ENCODE measurements around the gene TMEM115.
A peak's percentile ranks its signal among the peaks of the same experiment; 100 is the strongest.

The TMEM115 gene

DNA sequence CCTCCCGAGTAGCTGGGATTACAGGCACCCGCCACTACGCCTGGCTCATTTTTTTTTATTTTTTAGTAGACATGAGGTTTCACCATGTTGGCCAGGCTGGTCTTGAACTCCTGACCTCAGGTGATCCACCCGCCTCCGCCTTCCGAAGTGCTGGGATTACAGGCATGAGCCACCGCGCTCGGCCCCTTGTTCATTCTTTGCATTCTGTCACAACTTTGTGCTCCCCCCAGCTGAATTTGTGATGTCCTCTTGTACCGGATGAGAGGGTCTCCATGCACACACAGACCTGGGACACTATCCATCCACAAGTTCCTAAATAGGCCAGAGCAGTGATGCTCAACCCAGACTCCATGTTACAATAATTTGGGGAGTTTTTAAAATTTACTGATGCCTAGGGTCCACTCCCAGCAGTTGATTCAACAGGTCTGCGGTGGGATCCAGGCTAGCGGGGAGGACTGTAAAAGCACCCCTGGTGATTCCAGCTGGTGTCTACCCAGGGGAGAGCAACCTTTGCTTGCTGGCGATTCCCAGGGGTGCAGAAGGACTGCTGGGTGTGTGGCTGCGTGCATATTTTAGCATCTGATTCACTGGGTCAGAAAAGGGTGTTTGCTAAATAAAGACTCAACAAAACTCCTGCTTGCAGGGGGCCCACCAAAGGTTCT is 19.7 kb downstream of the TMEM115 start:
- Histone ChIP-seq H3K9ac (ENCODE audit: low read length) (no peak overlapping the region), H3K79me2 (ENCODE audit: low read length) (peaks cover 36% of the 10 kb centered on the region), H3K27ac (ENCODE audit: low read length) (no peak overlapping the region), H2AFZ (ENCODE audit: low read depth, low read length) (no peak overlapping the region), H3K36me3 (replicated peaks; ENCODE audit: low read depth, low read length) (peaks cover 12% of the 10 kb centered on the region), H3K4me1 (ENCODE audit: low read length) (peaks cover 18% of the 10 kb centered on the region), H4K20me1 (ENCODE audit: insufficient read depth, low read length) (peaks cover 1% of the 10 kb centered on the region; the same call in 1 of the 2 replicates), H3K27me3 (ENCODE audit: low read depth, low read length) (no peaks in the 10 kb centered on the region), H3K9me3 (ENCODE audit: insufficient read depth, low read length) (no peaks in the 10 kb centered on the region), H3K4me3 (ENCODE audit: low read length) (no peak overlapping the region), H3K4me2 (ENCODE audit: low read length) (no peak overlapping the region)
- TF ChIP-seq, protein P1, sequence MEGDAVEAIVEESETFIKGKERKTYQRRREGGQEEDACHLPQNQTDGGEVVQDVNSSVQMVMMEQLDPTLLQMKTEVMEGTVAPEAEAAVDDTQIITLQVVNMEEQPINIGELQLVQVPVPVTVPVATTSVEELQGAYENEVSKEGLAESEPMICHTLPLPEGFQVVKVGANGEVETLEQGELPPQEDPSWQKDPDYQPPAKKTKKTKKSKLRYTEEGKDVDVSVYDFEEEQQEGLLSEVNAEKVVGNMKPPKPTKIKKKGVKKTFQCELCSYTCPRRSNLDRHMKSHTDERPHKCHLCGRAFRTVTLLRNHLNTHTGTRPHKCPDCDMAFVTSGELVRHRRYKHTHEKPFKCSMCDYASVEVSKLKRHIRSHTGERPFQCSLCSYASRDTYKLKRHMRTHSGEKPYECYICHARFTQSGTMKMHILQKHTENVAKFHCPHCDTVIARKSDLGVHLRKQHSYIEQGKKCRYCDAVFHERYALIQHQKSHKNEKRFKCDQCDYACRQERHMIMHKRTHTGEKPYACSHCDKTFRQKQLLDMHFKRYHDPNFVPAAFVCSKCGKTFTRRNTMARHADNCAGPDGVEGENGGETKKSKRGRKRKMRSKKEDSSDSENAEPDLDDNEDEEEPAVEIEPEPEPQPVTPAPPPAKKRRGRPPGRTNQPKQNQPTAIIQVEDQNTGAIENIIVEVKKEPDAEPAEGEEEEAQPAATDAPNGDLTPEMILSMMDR (IDR thresholded peaks at IDR 0.05; ENCODE audit: low read depth, low read length) = no peak
- TF ChIP-seq EZH2phosphoT487 (IDR thresholded peaks at IDR 0.05; ENCODE audit: low read depth) = no peak

DNA sequence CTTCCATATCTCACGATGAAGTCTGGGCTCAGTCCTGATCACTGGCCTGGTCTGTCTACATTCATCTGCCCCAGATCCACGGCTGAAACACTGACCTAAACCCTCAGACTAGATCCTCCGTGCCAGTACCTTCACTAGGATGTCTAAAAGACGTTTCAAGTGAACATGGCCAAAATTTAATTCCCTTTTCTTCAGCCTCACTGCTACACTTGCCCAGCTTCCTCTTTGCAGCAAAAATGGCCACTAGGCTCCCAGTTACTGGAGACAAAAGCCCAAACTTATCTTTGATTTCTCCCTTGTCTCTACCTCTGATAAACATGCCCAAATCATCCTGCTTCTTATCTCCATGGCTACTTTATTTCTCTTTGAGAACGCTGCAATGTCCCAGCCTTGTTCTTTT is 20.4 kb downstream of the TMEM115 start:
- Histone ChIP-seq H3K27ac (ENCODE audit: low read length) (0 out of 2 replicates have a peak overlapping the region, but pooled peaks have one; percentile 82), H3K27me3 (ENCODE audit: low read depth, low read length) (no peaks in the 10 kb centered on the region), H2AFZ (ENCODE audit: low read depth, low read length) (no peak overlapping the region), H3K36me3 (replicated peaks; ENCODE audit: low read depth, low read length) (peaks cover 19% of the 10 kb centered on the region), H3K79me2 (ENCODE audit: low read length) (peaks cover 43% of the 10 kb centered on the region), H3K4me2 (ENCODE audit: low read length) (peak overlapping the region; percentile 84), H3K4me1 (ENCODE audit: low read length) (peaks cover 19% of the 10 kb centered on the region), H3K4me3 (ENCODE audit: low read length) (peak overlapping the region; percentile 84), H3K9me3 (ENCODE audit: insufficient read depth, low read length) (no peaks in the 10 kb centered on the region), H3K9ac (ENCODE audit: low read length) (peak overlapping the region; percentile 92), H4K20me1 (ENCODE audit: insufficient read depth, low read length) (peaks cover 8% of the 10 kb centered on the region)
- TF ChIP-seq, protein P1 (IDR thresholded peaks at IDR 0.05; ENCODE audit: low read depth, low read length) = no peak
- TF ChIP-seq EZH2phosphoT487 (IDR thresholded peaks at IDR 0.05; ENCODE audit: low read depth) = no peak

GRCh38 chr3:50337175-50337861 is 22.0 kb downstream of the TMEM115 start:
- peaks cover 59% of the 10 kb centered on the region for H3K79me2 ChIP-seq (ENCODE audit: low read length)
- H2AFZ ChIP-seq (ENCODE audit: low read depth, low read length) = peak overlapping the region; percentile 31; the same call in 1 of the 2 replicates
- no peaks in the 10 kb centered on the region for H3K27me3 ChIP-seq (ENCODE audit: low read depth, low read length)
- peaks cover 23% of the 10 kb centered on the region for H3K36me3 ChIP-seq (replicated peaks; ENCODE audit: low read depth, low read length)
- H4K20me1 ChIP-seq (ENCODE audit: insufficient read depth, low read length) = peaks cover 15% of the 10 kb centered on the region
- TF ChIP-seq, protein P1 (IDR thresholded peaks at IDR 0.05; ENCODE audit: low read depth, low read length) = no peak
- TF ChIP-seq EZH2phosphoT487 (IDR thresholded peaks at IDR 0.05; ENCODE audit: low read depth) = no peak
- H3K9ac ChIP-seq (ENCODE audit: low read length) = peak overlapping the region; percentile 94
- H3K4me2 ChIP-seq (ENCODE audit: low read length) = peak overlapping the region; percentile 85
- H3K4me1 ChIP-seq (ENCODE audit: low read length) = peaks cover 21% of the 10 kb centered on the region
- peak overlapping the region; percentile 84 for H3K4me3 ChIP-seq (ENCODE audit: low read length)
- no peaks in the 10 kb centered on the region for H3K9me3 ChIP-seq (ENCODE audit: insufficient read depth, low read length)
- peak overlapping the region; percentile 82 for H3K27ac ChIP-seq (ENCODE audit: low read length)

- no peak for TF ChIP-seq EZH2phosphoT487 (IDR thresholded peaks at IDR 0.05; ENCODE audit: low read depth)
- TF ChIP-seq, protein P1 (IDR thresholded peaks at IDR 0.05; ENCODE audit: low read depth, low read length) = no peak
- no peak overlapping the region for H2AFZ ChIP-seq (ENCODE audit: low read depth, low read length)
Measured at GRCh38 chr3:50336452-50337174, 22.7 kb downstream of the TMEM115 start.

More at GRCh38 chr3:50336452-50337174, 22.7 kb downstream of the TMEM115 start:
- Histone ChIP-seq H3K36me3 (replicated peaks; ENCODE audit: low read depth, low read length) (peaks cover 30% of the 10 kb centered on the region), H3K27ac (ENCODE audit: low read length) (peak overlapping the region; percentile 82), H3K4me3 (ENCODE audit: low read length) (peak overlapping the region; percentile 84), H3K27me3 (ENCODE audit: low read depth, low read length) (no peaks in the 10 kb centered on the region), H3K4me2 (ENCODE audit: low read length) (peak overlapping the region; percentile 85), H3K79me2 (ENCODE audit: low read length) (peaks cover 66% of the 10 kb centered on the region), H3K9ac (ENCODE audit: low read length) (peak overlapping the region; percentile 94), H4K20me1 (ENCODE audit: insufficient read depth, low read length) (peaks cover 15% of the 10 kb centered on the region), H3K9me3 (ENCODE audit: insufficient read depth, low read length) (no peaks in the 10 kb centered on the region), H3K4me1 (ENCODE audit: low read length) (peaks cover 21% of the 10 kb centered on the region)
